Superior temporal gyrus (tissue), 1 donor: ENCODE results near the gene ZFYVE21.
A peak's percentile ranks its signal among the peaks of the same experiment; 100 is the strongest.
"Not testable (repeated sequence)": the region's sequence is repeated elsewhere in the genome, so short reads cannot be mapped to it uniquely, and the experiment has no call there.

ENCODE experiments used
- DNase-seq: peaks from one replicate; pipeline ENCODE4 v3.0.0-alpha.2; 2016; ENCODE audit errors: extremely low spot score

ZFYVE21 gene

GRCh38 chr14:103763730-103764488 is 48.3 kb downstream of the ZFYVE21 start:
- no peak for DNase-seq

GRCh38 chr14:103765526-103765925 is 49.9 kb downstream of the ZFYVE21 start:
- DNase-seq = no peak

- no peak for DNase-seq
These were observed 51.8 kb downstream of the ZFYVE21 start for GRCh38 chr14:103767336-103767894.

GRCh38 chr14:103770500-103770899 is 54.9 kb downstream of the ZFYVE21 start:
- no peak for DNase-seq

GRCh38 chr14:103770902-103771301 is 55.3 kb downstream of the ZFYVE21 start:
- DNase-seq = no peak

GRCh38 chr14:103772078-103772712 is 56.6 kb downstream of the ZFYVE21 start:
- DNase-seq = no peak

GRCh38 chr14:103773521-103773920 is 57.9 kb downstream of the ZFYVE21 start:
- no peak for DNase-seq

- DNase-seq = peak; percentile 34
These were observed 59.9 kb downstream of the ZFYVE21 start for GRCh38 chr14:103775506-103775905.

GRCh38 chr14:103776319-103776718 is 60.7 kb downstream of the ZFYVE21 start:
- DNase-seq = not testable (repeated sequence)

- peak; percentile 45 for DNase-seq
These were observed 66.8 kb downstream of the ZFYVE21 start for GRCh38 chr14:103782376-103782775.
